ENCODE measurements around the gene TAF3.

DNA sequence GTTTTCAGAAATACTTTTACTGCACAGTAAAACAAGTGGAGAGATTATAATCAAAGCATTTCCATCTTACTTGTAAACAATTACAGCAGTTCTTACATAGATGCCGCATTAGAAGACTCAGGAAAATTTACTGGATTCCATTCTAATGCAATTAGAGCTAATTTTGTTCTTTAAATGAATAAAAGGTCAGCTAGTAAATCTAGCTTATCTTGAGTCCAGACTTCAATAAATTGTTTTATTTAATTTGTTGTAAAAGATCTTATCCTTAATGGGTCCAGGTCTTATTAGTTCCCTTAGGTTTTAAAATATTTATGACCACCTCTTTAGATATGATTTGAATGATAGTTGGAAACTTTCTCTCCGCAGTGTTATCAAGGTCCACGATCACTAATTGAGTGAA lies 166.0 kb downstream of the TAF3 start:
- TF ChIP-seq, protein P1, sequence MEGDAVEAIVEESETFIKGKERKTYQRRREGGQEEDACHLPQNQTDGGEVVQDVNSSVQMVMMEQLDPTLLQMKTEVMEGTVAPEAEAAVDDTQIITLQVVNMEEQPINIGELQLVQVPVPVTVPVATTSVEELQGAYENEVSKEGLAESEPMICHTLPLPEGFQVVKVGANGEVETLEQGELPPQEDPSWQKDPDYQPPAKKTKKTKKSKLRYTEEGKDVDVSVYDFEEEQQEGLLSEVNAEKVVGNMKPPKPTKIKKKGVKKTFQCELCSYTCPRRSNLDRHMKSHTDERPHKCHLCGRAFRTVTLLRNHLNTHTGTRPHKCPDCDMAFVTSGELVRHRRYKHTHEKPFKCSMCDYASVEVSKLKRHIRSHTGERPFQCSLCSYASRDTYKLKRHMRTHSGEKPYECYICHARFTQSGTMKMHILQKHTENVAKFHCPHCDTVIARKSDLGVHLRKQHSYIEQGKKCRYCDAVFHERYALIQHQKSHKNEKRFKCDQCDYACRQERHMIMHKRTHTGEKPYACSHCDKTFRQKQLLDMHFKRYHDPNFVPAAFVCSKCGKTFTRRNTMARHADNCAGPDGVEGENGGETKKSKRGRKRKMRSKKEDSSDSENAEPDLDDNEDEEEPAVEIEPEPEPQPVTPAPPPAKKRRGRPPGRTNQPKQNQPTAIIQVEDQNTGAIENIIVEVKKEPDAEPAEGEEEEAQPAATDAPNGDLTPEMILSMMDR (IDR thresholded peaks at IDR 0.05): no peak
- TF ChIP-seq TCF7L2 (IDR thresholded peaks at IDR 0.05; ENCODE audit: low read depth, low read length): no peak
- no peak for TF ChIP-seq POLR2AphosphoS5 (IDR thresholded peaks at IDR 0.05; ENCODE audit: low read depth, low read length)
- no peak for TF ChIP-seq REST (IDR thresholded peaks at IDR 0.05; ENCODE audit: insufficient read depth in 1 of 2, low read depth in 2 of 2, low read length in 1 of 2)
- no peak for TF ChIP-seq SIN3A (IDR thresholded peaks at IDR 0.05; ENCODE audit: borderline replicate concordance, insufficient read depth, low read depth, low read length)

Measured in Panc1 (cell line).